GM12874 (cell line): ENCODE measurements around the gene RPTOR.

Experiments
- CTCF ChIP-seq: IDR thresholded peaks from 2 replicates; pipeline ENCODE4 v1.5.1; 2011; ENCODE audit warnings: low read depth, mild to moderate bottlenecking, control low read depth, low read length, moderate library complexity; ENCODE audit not compliant: insufficient read depth

Gene RPTOR

GRCh38 chr17:80845863-80846671, 301.4 kb downstream of the RPTOR start:
- TF ChIP-seq CTCF: no peak

- no peak for TF ChIP-seq CTCF
Measured at GRCh38 chr17:80846932-80847331, 302.3 kb downstream of the RPTOR start.

DNA sequence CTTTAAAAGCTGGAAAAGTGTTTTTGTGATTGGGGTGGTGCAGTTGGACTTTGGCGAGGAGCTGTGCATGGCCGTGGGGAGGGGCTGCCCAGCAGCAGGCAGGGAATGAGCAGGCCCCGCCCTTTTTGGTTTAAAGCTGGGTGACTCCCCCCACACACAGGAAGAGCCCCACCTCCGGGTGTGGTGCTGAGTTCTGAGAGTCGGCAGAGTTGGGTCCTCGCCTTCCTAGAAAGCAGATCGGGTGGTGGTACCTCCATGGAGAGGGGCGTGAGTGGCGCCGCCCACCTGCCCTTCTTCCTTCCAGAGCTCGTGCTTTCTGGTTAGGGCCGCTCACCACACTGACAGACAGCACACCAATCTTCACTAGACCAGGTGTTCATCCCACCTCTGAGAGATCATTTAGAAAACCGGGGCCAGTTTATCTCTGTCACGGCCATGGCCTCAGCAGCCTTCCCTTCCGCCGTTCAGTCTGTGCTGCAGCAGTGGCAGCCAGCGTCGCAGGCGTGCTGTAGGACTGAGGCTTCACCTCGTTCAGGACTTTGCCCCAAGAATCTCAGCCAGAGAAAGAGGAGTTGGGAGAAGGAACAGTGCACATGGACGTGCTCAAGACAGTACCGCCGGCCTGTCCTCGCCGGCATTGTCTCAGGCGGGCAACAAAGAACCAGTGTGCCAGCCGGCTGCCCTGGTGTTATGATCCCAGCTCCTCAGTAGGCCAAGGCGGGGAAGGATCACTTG, 303.0 kb downstream of the RPTOR start:
- TF ChIP-seq CTCF: no peak

DNA sequence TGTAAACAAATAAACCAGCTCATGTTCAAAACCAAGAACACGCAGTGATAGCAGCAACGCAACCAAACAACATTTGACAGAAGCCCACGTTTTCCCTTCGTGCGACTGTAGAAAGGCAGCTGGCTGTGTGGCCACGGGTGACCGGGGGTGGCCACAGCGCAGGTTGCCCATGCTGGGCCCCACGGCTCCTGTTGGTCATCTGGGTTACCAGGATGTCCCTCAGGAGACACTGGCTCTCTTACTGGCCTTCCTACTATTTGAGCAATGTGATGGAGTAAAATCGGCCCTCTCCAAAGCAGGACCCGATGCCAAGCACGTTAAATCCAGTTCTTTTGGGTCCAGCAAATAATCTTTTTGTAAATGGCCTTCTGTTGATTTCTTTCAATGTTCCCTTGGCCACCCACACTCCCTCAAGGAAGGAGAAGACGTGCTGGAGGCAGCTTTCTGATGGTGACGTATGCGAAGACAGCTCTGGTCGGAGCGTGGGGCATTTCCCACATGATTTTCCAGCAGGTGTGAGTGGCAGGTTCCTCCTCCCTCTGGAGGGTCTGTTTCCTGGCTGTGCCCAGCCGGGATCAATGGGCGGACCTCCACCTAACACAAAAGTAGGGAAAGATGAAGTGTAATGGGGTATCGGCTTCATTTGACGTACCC, 303.9 kb downstream of the RPTOR start:
- no peak for TF ChIP-seq CTCF

DNA sequence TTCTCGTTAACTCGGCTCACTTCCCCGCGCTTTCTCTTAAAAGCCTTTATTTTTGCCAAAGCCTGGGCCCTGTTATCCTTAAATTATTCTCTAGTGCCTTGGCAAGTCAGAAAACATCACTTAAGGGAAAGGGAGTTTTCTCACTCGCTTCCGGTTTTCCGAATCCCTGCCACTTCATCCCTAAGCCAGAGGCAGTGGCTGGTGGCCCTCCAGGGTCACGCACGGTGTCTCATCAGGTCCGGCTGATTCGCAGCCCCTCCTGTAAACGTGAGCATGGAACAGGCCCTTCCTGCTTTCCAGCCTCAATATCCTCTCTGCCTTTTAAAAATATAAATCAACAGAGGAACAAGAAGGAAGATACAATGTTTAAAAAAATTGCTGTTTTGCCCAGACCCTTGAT, 304.5 kb downstream of the RPTOR start:
- TF ChIP-seq CTCF: no peak

DNA sequence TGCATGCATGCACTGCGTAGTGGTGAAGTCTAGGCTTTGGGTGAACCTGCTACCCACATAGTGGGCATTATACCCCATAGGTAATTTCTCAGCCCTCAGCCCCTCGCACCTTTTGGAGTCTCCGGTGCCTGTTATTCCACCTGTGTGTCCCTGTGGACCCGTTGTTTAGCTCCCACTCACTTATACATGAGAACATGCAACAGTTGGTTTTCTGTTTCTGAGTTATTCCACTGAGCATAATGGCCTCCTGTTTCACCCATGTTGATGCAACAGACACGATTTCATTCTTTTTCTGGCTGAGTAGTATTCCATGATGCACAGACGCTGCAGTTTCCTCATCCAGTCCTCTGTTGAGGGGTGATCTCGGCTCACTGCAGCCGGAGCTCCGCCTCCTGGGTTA, 305.5 kb downstream of the RPTOR start:
- no peak for TF ChIP-seq CTCF

DNA sequence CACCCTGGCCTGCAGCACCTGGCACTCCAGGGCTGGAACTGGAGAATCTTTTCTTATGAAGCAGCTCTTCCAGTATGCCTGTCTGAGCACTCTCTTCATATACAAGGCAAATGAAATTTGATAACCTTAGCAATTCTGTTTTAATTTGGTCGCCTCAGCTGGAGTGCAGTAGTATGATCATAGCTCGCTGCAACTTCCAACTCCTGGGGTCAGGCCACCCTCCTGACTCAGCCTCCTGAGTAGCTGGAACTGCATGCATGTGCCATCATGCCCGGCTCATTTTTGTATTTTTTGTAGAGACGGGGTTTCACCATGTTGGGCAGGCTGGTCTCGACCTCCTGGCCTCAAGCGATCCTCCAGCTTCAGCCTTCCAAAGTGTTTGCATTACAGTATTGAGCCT, 306.2 kb downstream of the RPTOR start:
- TF ChIP-seq CTCF: no peak
